GM19193 (cell line): ENCODE data around the gene DIP2A.

ENCODE experiments used
- POLR2A ChIP-seq: IDR thresholded peaks from 4 replicates; pipeline ENCODE4 v1.6.1; 2011; ENCODE audit not compliant: insufficient read depth, insufficient read length; ENCODE audit errors: extremely low read depth

DIP2A gene

GRCh38 chr21:46585191-46585953, 126.7 kb downstream of the DIP2A start:
- no peak for TF ChIP-seq POLR2A

GRCh38 chr21:46594276-46594675, 135.6 kb downstream of the DIP2A start:
- TF ChIP-seq POLR2A = no peak

GRCh38 chr21:46596201-46596600, 137.5 kb downstream of the DIP2A start:
- TF ChIP-seq POLR2A = no peak

- no peak for TF ChIP-seq POLR2A
Measured at GRCh38 chr21:46597031-46597430, 138.3 kb downstream of the DIP2A start.

- no peak for TF ChIP-seq POLR2A
Measured at GRCh38 chr21:46597896-46598343, 139.2 kb downstream of the DIP2A start.

- TF ChIP-seq POLR2A = no peak
Measured at GRCh38 chr21:46598581-46599572, 140.2 kb downstream of the DIP2A start.

- no peak for TF ChIP-seq POLR2A
Measured at GRCh38 chr21:46600305-46600704, 141.6 kb downstream of the DIP2A start.

GRCh38 chr21:46600978-46601377, 142.3 kb downstream of the DIP2A start:
- no peak for TF ChIP-seq POLR2A

- TF ChIP-seq POLR2A = no peak
Measured at GRCh38 chr21:46603228-46603627, 144.5 kb downstream of the DIP2A start.

- no peak for TF ChIP-seq POLR2A
Measured at GRCh38 chr21:46604329-46604974, 145.8 kb downstream of the DIP2A start.

GRCh38 chr21:46604975-46605766, 146.5 kb downstream of the DIP2A start, which contains the start of gene S100B:
S100B (minus strand) TSS chr21:46605082; CDS start chr21:46602415, 2,667 bp downstream.
- TF ChIP-seq POLR2A = no peak

GRCh38 chr21:46605767-46606426, 147.2 kb downstream of the DIP2A start:
- no peak for TF ChIP-seq POLR2A

GRCh38 chr21:46606427-46606813, 147.7 kb downstream of the DIP2A start:
- TF ChIP-seq POLR2A = no peak

GRCh38 chr21:46607636-46608035, 148.9 kb downstream of the DIP2A start:
- no peak for TF ChIP-seq POLR2A
